Endothelial cell of umbilical vein (primary cell): ENCODE results near the gene CHCHD4. TPM values are rescaled to one million over a fixed set of nuclear protein-coding genes. Genes with fewer than 3 reads are reported as not detected.

ENCODE experiments used
- BruUV-seq: library from RNA; stranded (reverse); fragments of 400-500 nt; replicated peaks from 2 replicates; lab custom pipeline; 2021; lab: Mats Ljungman, UMichigan
- CTCF ChIA-PET: fragments of 300-600, 350-600 bp; sonication (Branson Sonifier 250); formaldehyde crosslinking; loops from one replicate; lab custom pipeline; 2021; ENCODE audit warnings: antibody characterized with exemption, inconsistent platforms; lab: Charles Lee
- POLR2A ChIA-PET: fragments of 300-600, 350-600 bp; sonication (Branson Sonifier 250); formaldehyde crosslinking; loops from one replicate; lab custom pipeline; 2021; ENCODE audit warnings: antibody characterized with exemption, inconsistent platforms; lab: Charles Lee
- DNase-seq: peaks from one replicate; pipeline ENCODE4 v3.0.0-alpha.2; 2011; ENCODE audit warnings: low read depth, low spot score
- FAIRE-seq: peaks from 2 replicates; lab custom pipeline; 2011; peaks lifted over from hg19 to GRCh38; lab: Jason Lieb, UNC
- H2AFZ ChIP-seq: 2 replicates; pipeline ENCODE4 v1.6.0; 2012; ENCODE audit warnings: low read depth, low read length, control low read depth, inconsistent platforms
- H3K27ac ChIP-seq: 2 replicates; pipeline ENCODE4 v1.5.1; 2011; ENCODE audit warnings: low read depth, mild to moderate bottlenecking, control low read depth, low read length, moderate library complexity; ENCODE audit not compliant: insufficient read depth
- H3K27me3 ChIP-seq, 2 experiments: 2 replicates each; pipeline versions ENCODE4 v1.6.0 to v1.6.1; 2011; ENCODE audit warnings: low read length in 2 of 2, mixed read lengths in 1 of 2; ENCODE audit not compliant: control insufficient read depth in 2 of 2, insufficient read depth in 2 of 2
- H3K36me3 ChIP-seq, 2 experiments: 2 replicates in 1 of 2; 3 replicates in 1 of 2; pipeline ENCODE4 v1.5.1; 2011; ENCODE audit warnings: low read length in 2 of 2, mild to moderate bottlenecking in 1 of 2, moderate library complexity in 1 of 2; ENCODE audit not compliant: control insufficient read depth in 2 of 2, insufficient read depth in 2 of 2; ENCODE audit errors: extremely low read depth in 1 of 2
- H3K4me1 ChIP-seq: 3 replicates; pipeline ENCODE4 v1.5.1; 2011; ENCODE audit warnings: mild to moderate bottlenecking, low read length; ENCODE audit not compliant: control insufficient read depth, insufficient read depth; ENCODE audit errors: extremely low read depth
- H3K4me2 ChIP-seq: 2 replicates; pipeline ENCODE4 v1.6.1; 2011; ENCODE audit warnings: low read length, control low read depth, mixed read lengths; ENCODE audit not compliant: insufficient read depth
- H3K4me3 ChIP-seq, 3 experiments: fragments of 200-600 bp in 1 of 3; sonication (generic), shearing (Covaris generic) in 1 of 3; replicated peaks in 1 of 3; 2 replicates each; pipeline ENCODE4 v1.5.1; 2011 to 2016; ENCODE audit warnings: control low read depth in 3 of 3, low read length in 3 of 3, mild to moderate bottlenecking in 2 of 3, inconsistent platforms in 1 of 3, low read depth in 1 of 3, moderate library complexity in 1 of 3; ENCODE audit not compliant: insufficient read depth in 1 of 3
- H3K79me2 ChIP-seq: 2 replicates; pipeline ENCODE4 v1.6.0; 2012; ENCODE audit warnings: low read length, inconsistent platforms; ENCODE audit not compliant: control insufficient read depth, insufficient read depth
- H3K9ac ChIP-seq: replicated peaks from 2 replicates; pipeline ENCODE3; 2011; ENCODE audit warnings: low read length, control low read depth; ENCODE audit not compliant: insufficient read depth; ENCODE audit errors: extremely low read depth
- H3K9me1 ChIP-seq: replicated peaks from 3 replicates; pipeline ENCODE4 v1.6.0; 2011; ENCODE audit warnings: mild to moderate bottlenecking, low read length; ENCODE audit not compliant: control insufficient read depth, insufficient read depth; ENCODE audit errors: extremely low read depth
- H3K9me3 ChIP-seq: replicated peaks from 2 replicates; pipeline ENCODE4 v1.5.1; 2012; ENCODE audit warnings: low read length, inconsistent platforms; ENCODE audit not compliant: control insufficient read depth, insufficient read depth
- H4K20me1 ChIP-seq: replicated peaks from 2 replicates; pipeline ENCODE3; 2011; ENCODE audit warnings: mild to moderate bottlenecking, low read length; ENCODE audit not compliant: control insufficient read depth, insufficient read depth; ENCODE audit errors: extremely low read depth
- EZH2 ChIP-seq: IDR thresholded peaks from 2 replicates; pipeline ENCODE4 v1.6.1; 2012; ENCODE audit warnings: borderline replicate concordance, low read depth, mild to moderate bottlenecking, moderate library complexity, low read length, inconsistent platforms; ENCODE audit not compliant: severe bottlenecking
- FOS ChIP-seq: IDR thresholded peaks from 2 replicates; pipeline ENCODE4 v1.6.1; 2011; ENCODE audit warnings: mild to moderate bottlenecking, low read length, moderate library complexity, borderline replicate concordance; ENCODE audit not compliant: insufficient read depth
- GATA2 ChIP-seq: IDR thresholded peaks from 2 replicates; pipeline ENCODE4 v1.7.0; 2011; ENCODE audit warnings: low read depth, mild to moderate bottlenecking, moderate library complexity, mixed read lengths, low read length; ENCODE audit not compliant: insufficient read length, insufficient read depth
- JUN ChIP-seq: IDR thresholded peaks from 2 replicates; pipeline ENCODE4 v1.6.1; 2011; ENCODE audit warnings: borderline replicate concordance, low read depth; ENCODE audit not compliant: insufficient read length, insufficient read depth
- MYC ChIP-seq: IDR thresholded peaks from one replicate; pipeline ENCODE4 v1.6.1; 2011; ENCODE audit warnings: mild to moderate bottlenecking, low read depth, low read length
- POLR2A ChIP-seq: IDR thresholded peaks from 2 replicates; pipeline ENCODE4 v1.6.1; 2012; ENCODE audit warnings: low read depth, mild to moderate bottlenecking, control low read depth, low read length
- POLR2AphosphoS5 ChIP-seq: IDR thresholded peaks from 2 replicates; pipeline ENCODE4 v1.6.1; 2012; ENCODE audit warnings: low read depth, mild to moderate bottlenecking, control low read depth, low read length, moderate library complexity; ENCODE audit not compliant: insufficient read depth
- dilution Hi-C: fragments of 300-500 bp; cut with MboI; formaldehyde crosslinking; loops from one replicate; pipeline ENCODE4 v1.15.0; 2019; ENCODE audit warnings: low sequenced_read_pairs; ENCODE audit not compliant: extremely low pct_ligation_motif_present
- intact Hi-C: fragments of 100-400 bp; cut with micrococcal nuclease; formaldehyde crosslinking; loops from one replicate; pipeline ENCODE4 v1.10.0; 2022
- polyA plus RNA-seq, 4 experiments: library from polyadenylated mRNA; depleted of rRNA in 3 of 4; stranded (reverse) in 3 of 4; unstranded in 1 of 4; fragments of >200 nt; gene quantifications; 2 replicates each; pipeline versions ENCODE4 v1.2.1 to v1.2.3, GENCODE V29; 2011 to 2012; ENCODE audit warnings: missing spikeins in 1 of 4
- total RNA-seq: library from RNA; stranded (reverse); gene quantifications from 2 replicates; pipeline ENCODE4 v1.2.3, GENCODE V29; 2021
- TF ChIP-seq, protein P1 (sequence below), 2 donors: IDR thresholded peaks; 1 replicate in 1 of 2; 2 replicates in 1 of 2; pipeline ENCODE4 v1.5.1; 2011; ENCODE audit warnings: low read length in 2 of 2, mild to moderate bottlenecking in 2 of 2, moderate library complexity in 2 of 2, control low read depth in 1 of 2, inconsistent platforms in 1 of 2, low read depth in 1 of 2; ENCODE audit not compliant: insufficient read depth in 1 of 2; ENCODE audit errors: extremely low read depth in 1 of 2
- TF ChIP-seq, protein P2 (sequence below): IDR thresholded peaks from 2 replicates; pipeline ENCODE4 v1.6.1; 2011; ENCODE audit not compliant: insufficient read depth, insufficient read length

The CHCHD4 gene
- total and polyA plus RNA-seq, 2 donors (not counting 3 experiments of a cell fraction or from before 2014, with no cell fraction given) = 8.5 to 13.6 TPM

- Histone ChIP-seq H2AFZ (no peak overlapping the region), H4K20me1 (no peaks in the 10 kb centered on the region), H3K27ac (no peak overlapping the region), H3K27me3 (no peaks in the 10 kb centered on the region), H3K79me2 (no peaks in the 10 kb centered on the region), H3K4me2 (no peak overlapping the region), H3K4me1 (peaks cover 1% of the 10 kb centered on the region), H3K9me1 (no peaks in the 10 kb centered on the region), H3K9ac (no peak overlapping the region), H3K36me3 (peaks cover 34 to 41% of the 10 kb centered on the region in 2 experiments), H3K4me3 (no peak overlapping the region), H3K9me3 (peaks cover 3% of the 10 kb centered on the region)
- DNase-seq (no peak), FAIRE-seq (no peak)
- POLR2A ChIA-PET = no interaction called here
- dilution Hi-C loops = no loop called here
- intact Hi-C loops = no loop called here
- BruUV-seq = no TSS peak
- TF ChIP-seq, protein P1, sequence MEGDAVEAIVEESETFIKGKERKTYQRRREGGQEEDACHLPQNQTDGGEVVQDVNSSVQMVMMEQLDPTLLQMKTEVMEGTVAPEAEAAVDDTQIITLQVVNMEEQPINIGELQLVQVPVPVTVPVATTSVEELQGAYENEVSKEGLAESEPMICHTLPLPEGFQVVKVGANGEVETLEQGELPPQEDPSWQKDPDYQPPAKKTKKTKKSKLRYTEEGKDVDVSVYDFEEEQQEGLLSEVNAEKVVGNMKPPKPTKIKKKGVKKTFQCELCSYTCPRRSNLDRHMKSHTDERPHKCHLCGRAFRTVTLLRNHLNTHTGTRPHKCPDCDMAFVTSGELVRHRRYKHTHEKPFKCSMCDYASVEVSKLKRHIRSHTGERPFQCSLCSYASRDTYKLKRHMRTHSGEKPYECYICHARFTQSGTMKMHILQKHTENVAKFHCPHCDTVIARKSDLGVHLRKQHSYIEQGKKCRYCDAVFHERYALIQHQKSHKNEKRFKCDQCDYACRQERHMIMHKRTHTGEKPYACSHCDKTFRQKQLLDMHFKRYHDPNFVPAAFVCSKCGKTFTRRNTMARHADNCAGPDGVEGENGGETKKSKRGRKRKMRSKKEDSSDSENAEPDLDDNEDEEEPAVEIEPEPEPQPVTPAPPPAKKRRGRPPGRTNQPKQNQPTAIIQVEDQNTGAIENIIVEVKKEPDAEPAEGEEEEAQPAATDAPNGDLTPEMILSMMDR (IDR thresholded peaks at IDR 0.05; ENCODE audit: extremely low read depth in 1 of 2, insufficient read depth in 1 of 2, low read depth in 1 of 2, low read length in 2 of 2) = no peak
- TF ChIP-seq MYC (no peak), JUN (no peak)
- CTCF ChIA-PET = no interaction called here
Observed at GRCh38 chr3:14159426-14159825, 34.8 kb upstream of the CHCHD4 start.

DNA sequence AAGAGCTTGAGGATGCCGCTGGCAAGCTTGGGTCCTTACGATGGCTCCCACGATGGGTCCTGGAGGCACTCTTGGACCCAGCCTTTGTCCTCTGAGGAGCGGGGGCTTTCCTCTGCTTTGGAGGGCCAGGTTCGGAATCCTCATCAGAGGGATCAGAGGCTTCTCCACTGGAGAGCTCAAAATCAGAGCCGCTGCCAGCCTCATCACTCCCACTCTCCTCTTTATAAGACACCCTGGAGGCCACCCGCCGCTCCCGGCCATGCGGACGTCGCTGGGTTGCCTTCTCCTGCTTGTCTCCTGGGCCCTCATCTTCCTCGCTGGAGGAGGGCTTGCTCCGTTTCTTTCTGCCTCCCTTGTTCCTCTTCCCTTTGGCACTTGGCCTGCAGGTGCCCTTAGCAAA lies 33.7 kb upstream of the CHCHD4 start:
- intact Hi-C loops = no loop called here
- no TSS peak for BruUV-seq
- Histone ChIP-seq H3K9me3 (peaks cover 3% of the 10 kb centered on the region), H3K4me3 (no peak overlapping the region), H3K27ac (no peak overlapping the region), H3K9me1 (no peaks in the 10 kb centered on the region), H3K9ac (no peak overlapping the region), H3K27me3 (no peaks in the 10 kb centered on the region), H3K4me1 (peaks cover 2% of the 10 kb centered on the region), H3K79me2 (no peaks in the 10 kb centered on the region), H4K20me1 (no peaks in the 10 kb centered on the region), H2AFZ (no peak overlapping the region), H3K36me3 (peaks cover 33 to 34% of the 10 kb centered on the region in 2 experiments), H3K4me2 (no peak overlapping the region)
- POLR2A ChIA-PET = no interaction called here
- CTCF ChIA-PET = no interaction called here
- FAIRE-seq (no peak), DNase-seq (no peak)
- TF ChIP-seq JUN (no peak), GATA2 (no peak), FOS (no peak), EZH2 (no peak), POLR2A (no peak), POLR2AphosphoS5 (no peak), MYC (no peak)
- TF ChIP-seq, protein P1 (IDR thresholded peaks at IDR 0.05; ENCODE audit: extremely low read depth in 1 of 2, insufficient read depth in 1 of 2, low read depth in 1 of 2, low read length in 2 of 2) = no peak
- TF ChIP-seq, protein P2, sequence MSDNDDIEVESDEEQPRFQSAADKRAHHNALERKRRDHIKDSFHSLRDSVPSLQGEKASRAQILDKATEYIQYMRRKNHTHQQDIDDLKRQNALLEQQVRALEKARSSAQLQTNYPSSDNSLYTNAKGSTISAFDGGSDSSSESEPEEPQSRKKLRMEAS = no peak
- dilution Hi-C loops = no loop called here
